Measurements from ENCODE around the gene PRIM1. TPM values are rescaled to one million over a fixed set of nuclear protein-coding genes. Genes with fewer than 3 reads are reported as not detected.
A peak's percentile ranks its signal among the peaks of the same experiment; 100 is the strongest.
"Not testable (repeated sequence)": the region's sequence is repeated elsewhere in the genome, so short reads cannot be mapped to it uniquely, and the experiment has no call there.

PRIM1 gene
- total and polyA plus RNA-seq, 8 donors, result 4.3 to 45.5 (median 5.7) TPM; not detected in 1

DNA sequence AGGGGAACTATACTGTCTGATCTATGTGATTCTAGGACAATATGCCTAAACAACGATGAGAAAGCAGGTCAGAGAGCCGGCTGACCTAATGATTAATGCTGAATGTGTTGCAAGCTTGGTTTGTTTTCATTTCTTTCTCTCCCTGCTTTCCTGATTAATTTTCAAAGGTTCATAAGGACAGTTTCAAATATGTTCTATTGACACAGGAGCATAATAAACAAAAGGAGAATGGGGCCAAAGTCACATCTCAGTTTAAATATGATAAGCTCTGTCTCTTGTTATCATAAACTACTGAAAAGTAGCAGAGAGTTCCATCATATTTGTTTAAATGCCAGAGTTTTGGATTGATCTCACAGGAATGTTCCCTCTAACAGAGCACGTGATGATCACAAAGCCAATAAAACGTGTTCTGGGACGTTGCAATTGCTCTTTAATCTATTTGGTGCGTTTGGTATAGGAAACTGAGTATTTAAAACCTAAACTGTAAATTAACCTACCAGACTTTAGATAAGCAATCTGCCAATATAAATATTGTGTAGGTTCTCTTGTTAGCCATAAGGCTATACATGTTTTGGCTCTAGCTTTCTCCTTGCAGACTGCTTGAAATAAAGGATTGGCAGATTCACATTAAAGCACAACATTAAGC lies 7.3 kb upstream of the PRIM1 start:
- H3K27ac ChIP-seq, result peak overlapping the region in 1 of 5 donors; percentile 15
- H3K4me3 ChIP-seq, result no peak overlapping the region
- DNase-seq, result no peak
- TF ChIP-seq, protein P1, sequence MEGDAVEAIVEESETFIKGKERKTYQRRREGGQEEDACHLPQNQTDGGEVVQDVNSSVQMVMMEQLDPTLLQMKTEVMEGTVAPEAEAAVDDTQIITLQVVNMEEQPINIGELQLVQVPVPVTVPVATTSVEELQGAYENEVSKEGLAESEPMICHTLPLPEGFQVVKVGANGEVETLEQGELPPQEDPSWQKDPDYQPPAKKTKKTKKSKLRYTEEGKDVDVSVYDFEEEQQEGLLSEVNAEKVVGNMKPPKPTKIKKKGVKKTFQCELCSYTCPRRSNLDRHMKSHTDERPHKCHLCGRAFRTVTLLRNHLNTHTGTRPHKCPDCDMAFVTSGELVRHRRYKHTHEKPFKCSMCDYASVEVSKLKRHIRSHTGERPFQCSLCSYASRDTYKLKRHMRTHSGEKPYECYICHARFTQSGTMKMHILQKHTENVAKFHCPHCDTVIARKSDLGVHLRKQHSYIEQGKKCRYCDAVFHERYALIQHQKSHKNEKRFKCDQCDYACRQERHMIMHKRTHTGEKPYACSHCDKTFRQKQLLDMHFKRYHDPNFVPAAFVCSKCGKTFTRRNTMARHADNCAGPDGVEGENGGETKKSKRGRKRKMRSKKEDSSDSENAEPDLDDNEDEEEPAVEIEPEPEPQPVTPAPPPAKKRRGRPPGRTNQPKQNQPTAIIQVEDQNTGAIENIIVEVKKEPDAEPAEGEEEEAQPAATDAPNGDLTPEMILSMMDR (IDR thresholded peaks at IDR 0.05), result no peak
- TF ChIP-seq POLR2A (IDR thresholded peaks at IDR 0.05) (no peak), POLR2AphosphoS5 (IDR thresholded peaks at IDR 0.05) (no peak), EP300 (IDR thresholded peaks at IDR 0.05) (no peak)
- no peaks in the 10 kb centered on the region for H3K27me3 ChIP-seq
- H3K36me3 ChIP-seq, result no peaks in the 10 kb centered on the region
- peaks cover 0 to 12% (median 7%) of the 10 kb centered on the region in 4 donors for H3K4me1 ChIP-seq
- WGBS, 5 donors, result 22 to 33% (median 25%) methylated on average over 6 of the region's 6 CpGs
- H3K9me3 ChIP-seq, result peaks cover 0 to 11% (median 5%) of the 10 kb centered on the region in 4 donors
- intact Hi-C loops (cut with DNase I; ENCODE audit: low total_unique reads), result loop anchor here (5.0 kb wide), 2 partner anchors 228 to 243 kb away; no protein-coding TSS in a partner anchor

DNA sequence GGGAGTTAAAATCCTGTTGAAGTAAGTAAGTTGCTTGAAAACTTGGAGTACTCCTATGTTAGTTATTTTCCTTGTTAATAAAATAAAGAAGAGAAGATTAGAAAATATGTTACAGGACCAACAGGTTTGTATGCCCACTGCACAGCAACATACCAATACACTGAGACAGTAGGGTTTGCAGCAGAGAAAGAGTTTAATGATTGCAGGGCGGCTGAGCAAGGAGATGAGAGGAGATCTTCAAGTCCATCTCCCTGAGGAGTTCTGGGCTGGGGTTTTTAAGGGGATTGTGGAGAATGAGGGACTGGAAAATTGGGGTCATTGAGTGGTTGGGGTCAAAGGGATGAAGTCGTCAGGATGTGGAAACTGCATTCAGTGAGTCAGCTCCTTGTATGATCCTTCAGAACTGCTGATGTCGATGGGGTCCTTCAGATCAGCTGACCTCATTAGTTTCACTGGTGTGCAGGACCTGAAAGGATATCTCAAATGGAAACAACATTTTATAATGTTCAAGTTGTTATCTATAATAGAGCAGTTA lies 6.7 kb upstream of the PRIM1 start:
- peak overlapping the region in 1 of 5 donors; percentile 15 for H3K27ac ChIP-seq
- intact Hi-C loops (cut with DNase I; ENCODE audit: low total_unique reads), result loop anchor here (5.0 kb wide), 2 partner anchors 229 to 244 kb away; no protein-coding TSS in a partner anchor
- H3K4me1 ChIP-seq, result peaks cover 0 to 12% (median 7%) of the 10 kb centered on the region in 4 donors
- 70 to 84% (median 76%) methylated on average over 3 of the region's 3 CpGs for WGBS, 5 donors
- no peaks in the 10 kb centered on the region for H3K27me3 ChIP-seq
- no peaks in the 10 kb centered on the region for H3K36me3 ChIP-seq
- TF ChIP-seq, protein P1 (IDR thresholded peaks at IDR 0.05), result no peak
- TF ChIP-seq POLR2A (IDR thresholded peaks at IDR 0.05) (no peak), EP300 (IDR thresholded peaks at IDR 0.05) (no peak), POLR2AphosphoS5 (IDR thresholded peaks at IDR 0.05) (no peak)
- H3K9me3 ChIP-seq, result peaks cover 0 to 11% (median 5%) of the 10 kb centered on the region in 4 donors
- no peak overlapping the region for H3K4me3 ChIP-seq
- no peak for DNase-seq

DNA sequence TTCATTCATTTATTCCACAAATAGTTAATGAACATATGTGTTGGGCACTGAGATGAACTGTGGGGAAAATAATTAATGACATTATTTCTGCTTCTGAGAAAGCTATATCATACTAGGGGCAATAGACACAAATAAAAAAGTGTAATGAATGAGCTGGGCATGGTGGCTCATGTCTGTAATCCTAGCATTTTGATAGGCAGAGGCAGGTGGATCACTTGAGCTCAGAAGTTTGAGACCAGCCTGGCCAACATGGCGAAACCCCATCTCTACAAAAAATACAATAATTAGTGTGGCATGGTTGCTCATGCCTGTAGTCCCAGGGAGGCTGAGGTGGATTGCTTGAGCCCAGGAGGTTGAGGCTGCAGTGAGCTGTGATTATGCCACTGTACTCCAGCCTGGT lies 5.8 kb upstream of the PRIM1 start:
- not testable (repeated sequence) for H3K27ac ChIP-seq, H3K4me3 ChIP-seq, H3K36me3 ChIP-seq, DNase-seq, H3K27me3 ChIP-seq
- intact Hi-C loops (cut with DNase I; ENCODE audit: low total_unique reads), result loop anchor here (5.0 kb wide), 2 partner anchors 229 to 244 kb away; no protein-coding TSS in a partner anchor
- 85 to 100% (median 97%) methylated on average over 1 of the region's 1 CpG for WGBS, 5 donors
- Histone ChIP-seq H3K4me1 (peaks cover 0 to 12% (median 7%) of the 10 kb centered on the region in 4 donors), H3K9me3 (peaks cover 0 to 11% (median 5%) of the 10 kb centered on the region in 4 donors)

DNA sequence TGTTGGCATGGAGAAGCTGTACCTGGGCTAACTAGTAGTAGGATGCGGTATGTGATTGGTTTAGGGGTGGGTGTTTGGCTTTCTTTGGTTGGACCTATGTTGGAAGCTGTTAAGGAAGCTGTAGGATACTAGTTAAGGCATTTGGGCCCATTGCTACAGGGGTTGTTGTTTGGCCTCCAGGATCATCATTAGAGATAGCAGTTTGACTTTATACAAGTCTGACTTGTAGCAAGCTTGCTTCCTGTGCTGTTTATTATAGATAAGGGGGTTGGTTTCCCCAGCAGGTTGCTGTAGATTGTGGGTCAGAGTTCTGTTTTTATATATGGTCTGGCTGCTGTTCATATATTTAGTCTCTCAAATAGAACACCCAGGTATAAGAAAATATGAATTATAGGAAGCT lies 1.4 kb upstream of the PRIM1 start:
- Histone ChIP-seq H3K27ac (no peak overlapping the region), H3K27me3 (no peaks in the 10 kb centered on the region), H3K4me3 (no peak overlapping the region), H3K4me1 (peaks cover 7 to 26% (median 13%) of the 10 kb centered on the region in 4 donors), H3K36me3 (peaks cover 0 to 6% (median 2%) of the 10 kb centered on the region in 4 donors), H3K9me3 (peaks cover 0 to 6% (median 2%) of the 10 kb centered on the region in 4 donors)
- TF ChIP-seq POLR2A (IDR thresholded peaks at IDR 0.05) (no peak), POLR2AphosphoS5 (IDR thresholded peaks at IDR 0.05) (no peak), EP300 (IDR thresholded peaks at IDR 0.05) (no peak)
- TF ChIP-seq, protein P1 (IDR thresholded peaks at IDR 0.05), result no peak
- DNase-seq, result no peak
- intact Hi-C loops (cut with DNase I; ENCODE audit: low total_unique reads), result no loop called here
- WGBS, 5 donors, result 98 to 100% (median 100%) methylated on average over 1 of the region's 1 CpG

DNA sequence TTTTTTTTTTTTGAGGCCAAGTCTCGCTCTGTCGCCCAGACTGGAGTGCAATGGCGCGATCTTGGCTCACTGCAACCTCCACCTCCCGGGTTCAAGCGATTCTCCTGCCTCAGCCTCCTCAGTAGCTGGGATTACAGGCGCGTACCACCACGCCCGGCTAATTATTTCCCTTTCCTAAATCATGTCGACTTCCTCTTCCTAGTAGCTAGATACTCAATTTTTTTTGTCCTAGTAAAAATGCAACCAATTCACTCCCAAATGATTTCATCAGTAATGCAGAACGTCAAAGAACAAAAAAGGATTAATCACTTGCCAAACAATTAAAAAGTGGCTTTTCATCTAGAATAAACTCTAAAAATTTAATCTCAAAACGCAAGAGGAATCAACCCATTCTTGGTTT lies 1.5 kb downstream of the PRIM1 start:
- 82 to 87% (median 84%) methylated on average over 13 of the region's 13 CpGs for WGBS, 5 donors
- intact Hi-C loops (cut with DNase I; ENCODE audit: low total_unique reads); H3K27me3 ChIP-seq; DNase-seq; H3K9me3 ChIP-seq; H3K27ac ChIP-seq: not testable (repeated sequence)
- Histone ChIP-seq H3K4me3 (peak overlapping the region in 1 of 4 donors; percentile 71), H3K4me1 (peaks cover 7 to 26% (median 13%) of the 10 kb centered on the region in 4 donors), H3K36me3 (peaks cover 4 to 27% (median 24%) of the 10 kb centered on the region in 4 donors)

All from stomach (tissue), 9 donors.